GM18498 (cell line): ENCODE measurements around the gene TMPRSS12.
"Not testable (repeated sequence)": the region's sequence is repeated elsewhere in the genome, so short reads cannot be mapped to it uniquely, and the experiment has no call there.

Experiments
- ATAC-seq: cut with Tn5 transposase; IDR thresholded peaks from one replicate; pipeline ENCODE4 v1.9.1; 2021; ENCODE audit warnings: mild to moderate bottlenecking, moderate library complexity; ENCODE audit not compliant: unreplicated experiment

The TMPRSS12 gene

GRCh38 chr12:50842637-50843493, at the start of gene TMPRSS12:
Gene TMPRSS12, plus strand, starts transcription at chr12:50842926. Its CDS starts 39 bp downstream, at chr12:50842965.
- ATAC-seq, result no peak

GRCh38 chr12:50799908-50800307, 42.8 kb upstream of the TMPRSS12 start:
- ATAC-seq, result no peak

- ATAC-seq, result no peak
Measured at GRCh38 chr12:50803230-50803875, 39.4 kb upstream of the TMPRSS12 start.

GRCh38 chr12:50806176-50806575, 36.5 kb upstream of the TMPRSS12 start:
- ATAC-seq, result no peak

- not testable (repeated sequence) for ATAC-seq
Measured at GRCh38 chr12:50809131-50809530, 33.6 kb upstream of the TMPRSS12 start.

GRCh38 chr12:50814921-50815320, 27.8 kb upstream of the TMPRSS12 start:
- ATAC-seq, result not testable (repeated sequence)

GRCh38 chr12:50820177-50820576, 22.5 kb upstream of the TMPRSS12 start:
- no peak for ATAC-seq

- ATAC-seq, result no peak
Measured at GRCh38 chr12:50822082-50822481, 20.6 kb upstream of the TMPRSS12 start.

GRCh38 chr12:50823724-50824123, 19.0 kb upstream of the TMPRSS12 start:
- ATAC-seq, result not testable (repeated sequence)

- no peak for ATAC-seq
Measured at GRCh38 chr12:50824914-50825313, 17.8 kb upstream of the TMPRSS12 start.

- no peak for ATAC-seq
Measured at GRCh38 chr12:50825372-50825838, 17.3 kb upstream of the TMPRSS12 start.

GRCh38 chr12:50828121-50828520, 14.6 kb upstream of the TMPRSS12 start:
- no peak for ATAC-seq

GRCh38 chr12:50828886-50829285, 13.8 kb upstream of the TMPRSS12 start:
- ATAC-seq, result no peak

GRCh38 chr12:50833801-50834200, 8.9 kb upstream of the TMPRSS12 start:
- not testable (repeated sequence) for ATAC-seq

- ATAC-seq, result no peak
Measured at GRCh38 chr12:50839042-50839441, 3.7 kb upstream of the TMPRSS12 start.

GRCh38 chr12:50840809-50841487, 1.8 kb upstream of the TMPRSS12 start:
- ATAC-seq, result no peak

- no peak for ATAC-seq
Measured at GRCh38 chr12:50841716-50842531, 802 bp upstream of the TMPRSS12 start.

- ATAC-seq, result no peak
Measured at GRCh38 chr12:50845021-50845647, 2.4 kb downstream of the TMPRSS12 start.

GRCh38 chr12:50848963-50849362, 6.2 kb downstream of the TMPRSS12 start:
- ATAC-seq, result no peak

- not testable (repeated sequence) for ATAC-seq
Measured at GRCh38 chr12:50855218-50855617, 12.5 kb downstream of the TMPRSS12 start.
